Measurements from ENCODE around the gene PLEKHH3.
A peak's percentile ranks its signal among the peaks of the same experiment; 100 is the strongest.

PLEKHH3 gene

GRCh38 chr17:42681976-42682721 lies 5.4 kb upstream of the PLEKHH3 start, which contains the start of gene CNTNAP1:
CNTNAP1 (plus strand) TSS chr17:42682531; CDS start chr17:42682830, 299 bp downstream.
- Histone ChIP-seq H3K27me3 (ENCODE audit: insufficient read depth, low read length, poor library complexity, severe bottlenecking) (no peaks in the 10 kb centered on the region), H3F3A (ENCODE audit: low read depth) (peaks cover 5% of the 10 kb centered on the region; the same call in 1 of the 2 replicates), H3K9ac (ENCODE audit: low read depth, low read length, poor library complexity, severe bottlenecking) (peak within 1 kb of the TSS; percentile 55), H3K9me3 (ENCODE audit: insufficient read depth, low read depth, low read length) (no peaks in the 10 kb centered on the region), H3K4me2 (ENCODE audit: low read depth, low read length, poor library complexity, severe bottlenecking) (peak within 1 kb of the TSS; percentile 84), H3K36me3 (ENCODE audit: insufficient read depth, low read length) (no peaks in the 10 kb centered on the region), H4K20me1 (ENCODE audit: insufficient read depth, low read length, poor library complexity, severe bottlenecking) (no peaks in the 10 kb centered on the region), H3K4me1 (ENCODE audit: insufficient read depth, low read length, poor library complexity, severe bottlenecking) (peaks cover 36% of the 10 kb centered on the region), H2AFZ (ENCODE audit: low read length) (peak within 1 kb of the TSS; percentile 25; the same call in 1 of the 2 replicates), H3K4me3 (ENCODE audit: low read length, poor library complexity, severe bottlenecking) (peak within 1 kb of the TSS; percentile 67), H3K9me2 (replicated peaks; ENCODE audit: low read depth, low read length) (no peaks in the 10 kb centered on the region), H3K79me2 (ENCODE audit: insufficient read depth, low read length) (peaks cover 5% of the 10 kb centered on the region; the same call in 1 of the 2 replicates)
- TF ChIP-seq CTCF (conservative IDR thresholded peaks at IDR 0.05; ENCODE audit: low read length) (no peak), EZH2phosphoT487 (IDR thresholded peaks at IDR 0.05; ENCODE audit: borderline replicate concordance) (no peak)

GRCh38 chr17:42680331-42680808 lies 3.6 kb upstream of the PLEKHH3 start:
- H2AFZ ChIP-seq (ENCODE audit: low read length): peak overlapping the region; percentile 72; the same call in 1 of the 2 replicates
- peaks cover 47% of the 10 kb centered on the region for H3K4me1 ChIP-seq (ENCODE audit: insufficient read depth, low read length, poor library complexity, severe bottlenecking)
- H3K79me2 ChIP-seq (ENCODE audit: insufficient read depth, low read length): peaks cover 5% of the 10 kb centered on the region; the same call in 1 of the 2 replicates
- H3K36me3 ChIP-seq (ENCODE audit: insufficient read depth, low read length): no peaks in the 10 kb centered on the region
- H4K20me1 ChIP-seq (ENCODE audit: insufficient read depth, low read length, poor library complexity, severe bottlenecking): peaks cover 7% of the 10 kb centered on the region
- peak overlapping the region; percentile 85 for H3K9ac ChIP-seq (ENCODE audit: low read depth, low read length, poor library complexity, severe bottlenecking)
- no peaks in the 10 kb centered on the region for H3K9me3 ChIP-seq (ENCODE audit: insufficient read depth, low read depth, low read length)
- H3K4me2 ChIP-seq (ENCODE audit: low read depth, low read length, poor library complexity, severe bottlenecking): peak overlapping the region; percentile 95
- no peaks in the 10 kb centered on the region for H3K27me3 ChIP-seq (ENCODE audit: insufficient read depth, low read length, poor library complexity, severe bottlenecking)
- H3K4me3 ChIP-seq (ENCODE audit: low read length, poor library complexity, severe bottlenecking): peak overlapping the region; percentile 76
- H3F3A ChIP-seq (ENCODE audit: low read depth): peaks cover 5% of the 10 kb centered on the region; the same call in 1 of the 2 replicates
- TF ChIP-seq CTCF (conservative IDR thresholded peaks at IDR 0.05; ENCODE audit: low read length) (no peak), EZH2phosphoT487 (IDR thresholded peaks at IDR 0.05; ENCODE audit: borderline replicate concordance) (no peak)
- H3K9me2 ChIP-seq (replicated peaks; ENCODE audit: low read depth, low read length): no peaks in the 10 kb centered on the region

GRCh38 chr17:42679492-42680330 lies 2.9 kb upstream of the PLEKHH3 start:
- Histone ChIP-seq H3K79me2 (ENCODE audit: insufficient read depth, low read length) (peaks cover 5% of the 10 kb centered on the region; the same call in 1 of the 2 replicates), H3K9ac (ENCODE audit: low read depth, low read length, poor library complexity, severe bottlenecking) (peak overlapping the region; percentile 85), H3K9me3 (ENCODE audit: insufficient read depth, low read depth, low read length) (no peaks in the 10 kb centered on the region), H3K4me1 (ENCODE audit: insufficient read depth, low read length, poor library complexity, severe bottlenecking) (peaks cover 47% of the 10 kb centered on the region), H3K4me2 (ENCODE audit: low read depth, low read length, poor library complexity, severe bottlenecking) (peak overlapping the region; percentile 95), H3K4me3 (ENCODE audit: low read length, poor library complexity, severe bottlenecking) (peak overlapping the region; percentile 76), H3K36me3 (ENCODE audit: insufficient read depth, low read length) (no peaks in the 10 kb centered on the region), H3K27me3 (ENCODE audit: insufficient read depth, low read length, poor library complexity, severe bottlenecking) (no peaks in the 10 kb centered on the region), H3K9me2 (replicated peaks; ENCODE audit: low read depth, low read length) (no peaks in the 10 kb centered on the region), H3F3A (ENCODE audit: low read depth) (peaks cover 5% of the 10 kb centered on the region; the same call in 1 of the 2 replicates), H4K20me1 (ENCODE audit: insufficient read depth, low read length, poor library complexity, severe bottlenecking) (peaks cover 10% of the 10 kb centered on the region), H2AFZ (ENCODE audit: low read length) (peak overlapping the region; percentile 72)
- no peak for TF ChIP-seq EZH2phosphoT487 (IDR thresholded peaks at IDR 0.05; ENCODE audit: borderline replicate concordance)
- TF ChIP-seq CTCF (conservative IDR thresholded peaks at IDR 0.05; ENCODE audit: low read length): peak; percentile 74

Data from Loucy (cell line).